Endodermal cell (in vitro differentiated cells): ENCODE measurements around the gene GCK. TPM values are rescaled to one million over a fixed set of nuclear protein-coding genes. Genes with fewer than 3 reads are reported as not detected.

Source experiments
- DNase-seq: peaks from one replicate; pipeline ENCODE4 v3.0.0-alpha.2; 2017
- H3K27ac ChIP-seq: 2 replicates; pipeline ENCODE4 v1.5.1; 2013; ENCODE audit warnings: mild to moderate bottlenecking, low read depth, low read length, moderate library complexity
- H3K27me3 ChIP-seq: 2 replicates; pipeline ENCODE4 v1.6.1; 2013; ENCODE audit warnings: mild to moderate bottlenecking, low read length, moderate library complexity; ENCODE audit not compliant: insufficient read depth, control insufficient read depth, poor library complexity, severe bottlenecking
- H3K36me3 ChIP-seq: 2 replicates; pipeline ENCODE4 v1.7.0; 2013; ENCODE audit warnings: mild to moderate bottlenecking, low read length, moderate library complexity; ENCODE audit not compliant: control insufficient read depth, insufficient read depth
- H3K4me1 ChIP-seq: one replicate; pipeline ENCODE4 v1.7.0; 2013; ENCODE audit warnings: low read length; ENCODE audit not compliant: control insufficient read depth, insufficient read depth
- H3K4me3 ChIP-seq: 2 replicates; pipeline ENCODE4 v1.5.1; 2013; ENCODE audit warnings: mild to moderate bottlenecking, low read length, moderate library complexity
- H3K9ac ChIP-seq: 2 replicates; pipeline ENCODE4 v1.6.1; 2013; ENCODE audit warnings: mild to moderate bottlenecking, low read length, moderate library complexity; ENCODE audit not compliant: poor library complexity, severe bottlenecking; ENCODE audit errors: extremely low read depth
- H3K9me3 ChIP-seq: 2 replicates; pipeline ENCODE4 v1.6.1; 2013; ENCODE audit warnings: mild to moderate bottlenecking, low read length, moderate library complexity; ENCODE audit not compliant: control insufficient read depth
- H3K27ac Mint-ChIP-seq: 2 replicates; pipeline ENCODE4 v1.8.0; 2020; ENCODE audit warnings: mixed read lengths
- H3K27me3 Mint-ChIP-seq: 2 replicates; pipeline ENCODE4 v1.8.0; 2021; ENCODE audit warnings: mild to moderate bottlenecking, mixed read lengths; ENCODE audit not compliant: insufficient read depth
- H3K36me3 Mint-ChIP-seq: 2 replicates; pipeline ENCODE4 v1.8.0; 2020; ENCODE audit warnings: low read depth, mixed read lengths
- H3K4me1 Mint-ChIP-seq: 2 replicates; pipeline ENCODE4 v1.8.0; 2020; ENCODE audit warnings: mixed read lengths
- H3K4me3 Mint-ChIP-seq: 2 replicates; pipeline ENCODE4 v1.8.0; 2020; ENCODE audit warnings: mild to moderate bottlenecking, moderate library complexity, mixed read lengths
- H3K9me3 Mint-ChIP-seq: 2 replicates; pipeline ENCODE4 v1.8.0; 2020; ENCODE audit warnings: mild to moderate bottlenecking, mixed read lengths
- CTCF ChIP-seq: fragments of 200-600 bp; sonication (generic); conservative IDR thresholded peaks from 2 replicates; pipeline ENCODE4 v1.5.0; 2021; ENCODE audit warnings: antibody characterized with exemption, mild to moderate bottlenecking
- WGBS, 2 experiments: methylation state at CpG; one replicate each; pipeline versions ENCODE4 v1.1.5 to v1.1.7; 2013; ENCODE audit warnings: missing lambda C conversion rate in 2 of 2, mixed read lengths in 1 of 2; ENCODE audit not compliant: insufficient coverage in 1 of 2, insufficient read length in 1 of 2; 5-methylcytosine and 5-hydroxymethylcytosine counted together
- total RNA-seq, 2 donors: library from RNA; stranded (reverse); fragmentation: NEBNext Ultra II Directional in 1 of 2; extraction: Animal tissue kit (Norgen Biotek cat#: 25700) in 1 of 2; gene quantifications; 2 replicates in 1 of 2; 3 replicates in 1 of 2; pipeline ENCODE4 v1.2.1, GENCODE V29; 2021

GCK gene
- total RNA-seq, 2 donors from 2014 or later = 0.29 to 0.48 TPM

GRCh38 chr7:44120395-44120794 is 68.8 kb downstream of the GCK start:
- WGBS, 2 experiments = 90 to 94% methylated on average over 5 to 6 of the region's 6 CpGs
- no peaks in the 10 kb centered on the region for H3K4me1 ChIP-seq
- H3K27ac ChIP-seq = no peak overlapping the region
- Mint-ChIP-seq H3K9me3 (no peaks in the 10 kb centered on the region), H3K4me3 (no peak overlapping the region), H3K36me3 (peaks cover 52% of the 10 kb centered on the region), H3K4me1 (peaks cover 5% of the 10 kb centered on the region), H3K27ac (no peak overlapping the region), H3K27me3 (peaks cover 5% of the 10 kb centered on the region)
- no peak for TF ChIP-seq CTCF
- DNase-seq = no peak
- H3K9me3 ChIP-seq = no peaks in the 10 kb centered on the region
- no peak overlapping the region for H3K9ac ChIP-seq
- H3K27me3 ChIP-seq = no peaks in the 10 kb centered on the region
- H3K4me3 ChIP-seq = no peak overlapping the region
- H3K36me3 ChIP-seq = peaks cover 26% of the 10 kb centered on the region

GRCh38 chr7:44119829-44120380 is 69.3 kb downstream of the GCK start:
- peaks cover 55% of the 10 kb centered on the region for H3K36me3 Mint-ChIP-seq
- H3K27me3 Mint-ChIP-seq = peaks cover 2% of the 10 kb centered on the region
- H3K9me3 Mint-ChIP-seq = no peaks in the 10 kb centered on the region
- H3K4me3 ChIP-seq = no peak overlapping the region
- no peaks in the 10 kb centered on the region for H3K9me3 ChIP-seq
- H3K27ac Mint-ChIP-seq = no peak overlapping the region
- H3K4me1 Mint-ChIP-seq = peaks cover 5% of the 10 kb centered on the region
- peaks cover 26% of the 10 kb centered on the region for H3K36me3 ChIP-seq
- no peak overlapping the region for H3K27ac ChIP-seq
- H3K27me3 ChIP-seq = no peaks in the 10 kb centered on the region
- H3K9ac ChIP-seq = no peak overlapping the region
- 94 to 97% methylated on average over 8 of the region's 8 CpGs for WGBS, 2 experiments
- no peak for TF ChIP-seq CTCF
- DNase-seq = no peak
- no peaks in the 10 kb centered on the region for H3K4me1 ChIP-seq
- H3K4me3 Mint-ChIP-seq = no peak overlapping the region

- peaks cover 73% of the 10 kb centered on the region for H3K36me3 Mint-ChIP-seq
- no peaks in the 10 kb centered on the region for H3K9me3 ChIP-seq
Measured at GRCh38 chr7:44117801-44118429, 71.3 kb downstream of the GCK start.

More at GRCh38 chr7:44117801-44118429, 71.3 kb downstream of the GCK start:
- H3K9me3 Mint-ChIP-seq = no peaks in the 10 kb centered on the region
- DNase-seq = no peak
- WGBS, 2 experiments = 93 to 97% methylated on average over 9 to 13 of the region's 13 CpGs
- H3K4me1 Mint-ChIP-seq = peaks cover 5% of the 10 kb centered on the region
- H3K27me3 Mint-ChIP-seq = no peaks in the 10 kb centered on the region
- Histone ChIP-seq H3K27ac (no peak overlapping the region), H3K4me3 (no peak overlapping the region), H3K9ac (no peak overlapping the region), H3K27me3 (no peaks in the 10 kb centered on the region), H3K36me3 (peaks cover 26% of the 10 kb centered on the region), H3K4me1 (no peaks in the 10 kb centered on the region)
- TF ChIP-seq CTCF = no peak
- H3K4me3 Mint-ChIP-seq = no peak overlapping the region
- no peak overlapping the region for H3K27ac Mint-ChIP-seq
